ENCODE data around the gene CDC42EP4. TPM values are rescaled to one million over a fixed set of nuclear protein-coding genes. Genes with fewer than 3 reads are reported as not detected.

CDC42EP4 gene
- total and polyA plus RNA-seq, 2 experiments from 2014 or later = 4.4 to 19.9 TPM

DNA sequence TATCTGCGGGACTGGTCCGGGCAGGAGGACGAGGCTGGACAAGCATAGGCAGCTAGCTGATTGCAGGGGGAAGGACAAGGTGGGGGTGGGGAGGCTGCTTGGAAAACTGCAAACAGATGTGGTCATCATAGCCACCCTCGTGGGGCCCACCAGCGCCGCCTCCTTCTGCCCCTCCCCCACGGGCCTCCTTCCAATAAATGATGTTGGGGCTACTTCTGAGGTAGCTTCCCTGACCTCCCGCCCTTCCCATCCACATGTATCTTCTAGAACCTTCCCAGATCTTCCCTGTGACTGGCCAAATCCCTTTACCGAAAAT is 12.3 kb upstream of the CDC42EP4 start (continued):
- TF ChIP-seq, protein P1, sequence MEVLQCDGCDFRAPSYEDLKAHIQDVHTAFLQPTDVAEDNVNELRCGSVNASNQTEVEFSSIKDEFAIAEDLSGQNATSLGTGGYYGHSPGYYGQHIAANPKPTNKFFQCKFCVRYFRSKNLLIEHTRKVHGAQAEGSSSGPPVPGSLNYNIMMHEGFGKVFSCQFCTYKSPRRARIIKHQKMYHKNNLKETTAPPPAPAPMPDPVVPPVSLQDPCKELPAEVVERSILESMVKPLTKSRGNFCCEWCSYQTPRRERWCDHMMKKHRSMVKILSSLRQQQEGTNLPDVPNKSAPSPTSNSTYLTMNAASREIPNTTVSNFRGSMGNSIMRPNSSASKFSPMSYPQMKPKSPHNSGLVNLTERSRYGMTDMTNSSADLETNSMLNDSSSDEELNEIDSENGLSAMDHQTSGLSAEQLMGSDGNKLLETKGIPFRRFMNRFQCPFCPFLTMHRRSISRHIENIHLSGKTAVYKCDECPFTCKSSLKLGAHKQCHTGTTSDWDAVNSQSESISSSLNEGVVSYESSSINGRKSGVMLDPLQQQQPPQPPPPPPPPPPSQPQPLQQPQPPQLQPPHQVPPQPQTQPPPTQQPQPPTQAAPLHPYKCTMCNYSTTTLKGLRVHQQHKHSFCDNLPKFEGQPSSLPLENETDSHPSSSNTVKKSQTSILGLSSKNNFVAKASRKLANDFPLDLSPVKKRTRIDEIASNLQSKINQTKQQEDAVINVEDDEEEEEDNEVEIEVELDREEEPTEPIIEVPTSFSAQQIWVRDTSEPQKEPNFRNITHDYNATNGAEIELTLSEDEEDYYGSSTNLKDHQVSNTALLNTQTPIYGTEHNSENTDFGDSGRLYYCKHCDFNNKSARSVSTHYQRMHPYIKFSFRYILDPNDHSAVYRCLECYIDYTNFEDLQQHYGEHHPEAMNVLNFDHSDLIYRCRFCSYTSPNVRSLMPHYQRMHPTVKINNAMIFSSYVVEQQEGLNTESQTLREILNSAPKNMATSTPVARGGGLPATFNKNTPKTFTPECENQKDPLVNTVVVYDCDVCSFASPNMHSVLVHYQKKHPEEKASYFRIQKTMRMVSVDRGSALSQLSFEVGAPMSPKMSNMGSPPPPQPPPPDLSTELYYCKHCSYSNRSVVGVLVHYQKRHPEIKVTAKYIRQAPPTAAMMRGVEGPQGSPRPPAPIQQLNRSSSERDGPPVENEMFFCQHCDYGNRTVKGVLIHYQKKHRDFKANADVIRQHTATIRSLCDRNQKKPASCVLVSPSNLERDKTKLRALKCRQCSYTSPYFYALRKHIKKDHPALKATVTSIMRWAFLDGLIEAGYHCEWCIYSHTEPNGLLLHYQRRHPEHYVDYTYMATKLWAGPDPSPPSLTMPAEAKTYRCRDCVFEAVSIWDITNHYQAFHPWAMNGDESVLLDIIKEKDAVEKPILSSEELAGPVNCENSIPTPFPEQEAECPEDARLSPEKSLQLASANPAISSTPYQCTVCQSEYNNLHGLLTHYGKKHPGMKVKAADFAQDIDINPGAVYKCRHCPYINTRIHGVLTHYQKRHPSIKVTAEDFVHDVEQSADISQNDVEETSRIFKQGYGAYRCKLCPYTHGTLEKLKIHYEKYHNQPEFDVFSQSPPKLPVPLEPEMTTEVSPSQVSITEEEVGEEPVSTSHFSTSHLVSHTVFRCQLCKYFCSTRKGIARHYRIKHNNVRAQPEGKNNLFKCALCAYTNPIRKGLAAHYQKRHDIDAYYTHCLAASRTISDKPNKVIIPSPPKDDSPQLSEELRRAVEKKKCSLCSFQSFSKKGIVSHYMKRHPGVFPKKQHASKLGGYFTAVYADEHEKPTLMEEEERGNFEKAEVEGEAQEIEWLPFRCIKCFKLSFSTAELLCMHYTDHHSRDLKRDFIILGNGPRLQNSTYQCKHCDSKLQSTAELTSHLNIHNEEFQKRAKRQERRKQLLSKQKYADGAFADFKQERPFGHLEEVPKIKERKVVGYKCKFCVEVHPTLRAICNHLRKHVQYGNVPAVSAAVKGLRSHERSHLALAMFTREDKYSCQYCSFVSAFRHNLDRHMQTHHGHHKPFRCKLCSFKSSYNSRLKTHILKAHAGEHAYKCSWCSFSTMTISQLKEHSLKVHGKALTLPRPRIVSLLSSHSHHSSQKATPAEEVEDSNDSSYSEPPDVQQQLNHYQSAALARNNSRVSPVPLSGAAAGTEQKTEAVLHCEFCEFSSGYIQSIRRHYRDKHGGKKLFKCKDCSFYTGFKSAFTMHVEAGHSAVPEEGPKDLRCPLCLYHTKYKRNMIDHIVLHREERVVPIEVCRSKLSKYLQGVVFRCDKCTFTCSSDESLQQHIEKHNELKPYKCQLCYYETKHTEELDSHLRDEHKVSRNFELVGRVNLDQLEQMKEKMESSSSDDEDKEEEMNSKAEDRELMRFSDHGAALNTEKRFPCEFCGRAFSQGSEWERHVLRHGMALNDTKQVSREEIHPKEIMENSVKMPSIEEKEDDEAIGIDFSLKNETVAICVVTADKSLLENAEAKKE (CRISPR knock-in tag; IDR thresholded peaks at IDR 0.05) = no peak
- no peak for TF ChIP-seq CREB1 (CRISPR knock-in tag; IDR thresholded peaks at IDR 0.05; ENCODE audit: low read depth)

DNA sequence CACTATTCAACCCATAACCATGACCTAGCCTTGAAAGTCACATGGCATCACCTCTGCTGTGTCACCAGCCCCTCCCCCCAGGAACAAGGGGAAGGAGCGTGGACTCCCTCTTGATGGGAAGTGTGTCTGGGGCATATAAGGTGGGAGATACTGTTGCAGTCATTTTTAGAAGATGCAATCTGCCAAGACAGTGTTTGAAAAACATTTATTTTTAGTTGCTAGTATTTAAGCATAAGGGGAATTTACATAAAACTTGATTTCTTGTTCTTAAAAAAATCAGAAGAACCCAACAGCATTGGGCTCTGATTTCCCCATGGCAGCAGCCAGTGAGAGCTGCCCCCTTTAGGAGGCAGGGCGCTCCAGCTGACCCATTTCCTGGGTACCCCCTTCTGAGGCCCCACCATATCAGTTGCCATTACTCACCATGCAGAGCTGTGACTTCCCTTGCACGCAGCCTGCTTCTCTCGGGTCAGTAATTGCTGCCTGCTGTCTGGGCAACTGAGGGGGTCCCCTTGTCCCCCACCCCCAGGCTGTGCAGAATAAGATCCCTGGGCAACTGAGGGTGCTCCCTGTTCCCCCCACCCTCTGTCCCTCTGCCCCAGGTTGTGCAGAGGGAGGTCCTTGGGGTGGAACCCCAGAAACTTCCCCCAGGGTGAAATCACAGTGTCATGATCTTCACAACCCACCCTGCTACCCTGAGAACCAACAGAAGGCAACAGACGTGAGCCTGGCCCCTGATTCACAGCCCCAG is 11.8 kb upstream of the CDC42EP4 start:
- no peaks in the 10 kb centered on the region; the same call in 2 of the 3 replicates for H3K9me3 Mint-ChIP-seq
- Histone ChIP-seq H3K4me2 (peak overlapping the region; percentile 69; the same call in 1 of the 2 replicates), H3F3A (replicated peaks; ENCODE audit: low read depth) (no peaks in the 10 kb centered on the region; the same call in 1 of the 2 replicates), H3K79me2 (replicated peaks; ENCODE audit: insufficient read depth) (no peaks in the 10 kb centered on the region), H3K36me3 (ENCODE audit: insufficient read depth) (no peaks in the 10 kb centered on the region), H4K20me1 (replicated peaks; ENCODE audit: insufficient read depth) (no peaks in the 10 kb centered on the region), H3K27me3 (ENCODE audit: insufficient read depth) (no peaks in the 10 kb centered on the region), H3K27ac (ENCODE audit: low read depth) (no peak overlapping the region), H3K4me1 (ENCODE audit: insufficient read depth) (peaks cover 24% of the 10 kb centered on the region), H3K4me3 (no peak overlapping the region), H2AFZ (peak overlapping the region; percentile 78; the same call in 1 of the 2 replicates), H3K9me2 (ENCODE audit: insufficient read depth) (no peaks in the 10 kb centered on the region)
- no peak overlapping the region for H3K27ac Mint-ChIP-seq
- no peak for DNase-seq (ENCODE audit: low spot score)
- peaks cover 25% of the 10 kb centered on the region for H3K4me1 Mint-ChIP-seq
- no peak overlapping the region for H3K4me3 Mint-ChIP-seq
- no peaks in the 10 kb centered on the region for H3K36me3 Mint-ChIP-seq (ENCODE audit: low read depth)
- H3K27me3 Mint-ChIP-seq (ENCODE audit: insufficient read depth, low read depth, poor library complexity) = peaks cover 19% of the 10 kb centered on the region
- no peak; the same call in 2 of the 3 replicates for ATAC-seq
- TF ChIP-seq, protein P1 (CRISPR knock-in tag; IDR thresholded peaks at IDR 0.05) = no peak
- TF ChIP-seq, protein P2, sequence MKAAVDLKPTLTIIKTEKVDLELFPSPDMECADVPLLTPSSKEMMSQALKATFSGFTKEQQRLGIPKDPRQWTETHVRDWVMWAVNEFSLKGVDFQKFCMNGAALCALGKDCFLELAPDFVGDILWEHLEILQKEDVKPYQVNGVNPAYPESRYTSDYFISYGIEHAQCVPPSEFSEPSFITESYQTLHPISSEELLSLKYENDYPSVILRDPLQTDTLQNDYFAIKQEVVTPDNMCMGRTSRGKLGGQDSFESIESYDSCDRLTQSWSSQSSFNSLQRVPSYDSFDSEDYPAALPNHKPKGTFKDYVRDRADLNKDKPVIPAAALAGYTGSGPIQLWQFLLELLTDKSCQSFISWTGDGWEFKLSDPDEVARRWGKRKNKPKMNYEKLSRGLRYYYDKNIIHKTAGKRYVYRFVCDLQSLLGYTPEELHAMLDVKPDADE (IDR thresholded peaks at IDR 0.05) = no peak
- TF ChIP-seq EZH2phosphoT487 (IDR thresholded peaks at IDR 0.05; ENCODE audit: unreplicated experiment) (no peak), STAT1 (IDR thresholded peaks at IDR 0.05; ENCODE audit: unreplicated experiment) (no peak)
